HepG2 (cell line): Measurements from ENCODE around the gene SNX15. TPM values are rescaled to one million over a fixed set of nuclear protein-coding genes. Genes with fewer than 3 reads are reported as not detected.

Experiments
- ATAC-seq: fragments of 200-7000 bp; cut with Tn5 transposase; 3 replicates; pipeline ENCODE4 v1.9.1; 2020; ENCODE audit warnings: mild to moderate bottlenecking, moderate library complexity
- BruUV-seq: library from RNA; stranded (reverse); fragments of 400-500 nt; replicated peaks from 2 replicates; lab custom pipeline; 2021; lab: Mats Ljungman, UMichigan
- CTCF ChIA-PET: fragments of 300-600 bp; formaldehyde crosslinking; extraction: SDS; loops from one replicate; lab custom pipeline; 2021; ENCODE audit warnings: low total read pairs, inconsistent platforms, low intra/inter-chr PET ratio; lab: Yijun Ruan, JAX
- POLR2A ChIA-PET: fragments of 350-600 bp; sonication (Branson Sonifier 250); formaldehyde crosslinking; loops from one replicate; lab custom pipeline; 2020; ENCODE audit warnings: antibody characterized with exemption, inconsistent platforms; lab: Yijun Ruan, JAX
- DNase-seq: peaks from one replicate; pipeline ENCODE4 v3.0.0-alpha.2; 2015; ENCODE audit warnings: low spot score
- FAIRE-seq: peaks from 3 replicates; lab custom pipeline; 2011; peaks lifted over from hg19 to GRCh38; lab: Jason Lieb, UNC
- H2AFZ ChIP-seq: one replicate; pipeline ENCODE4 v1.6.1; 2011; ENCODE audit warnings: low read length, inconsistent platforms
- H3K27ac ChIP-seq: fragments of 300-600 bp; 3 replicates; pipeline ENCODE4 v1.8.0; 2011; ENCODE audit warnings: mixed run types, mild to moderate bottlenecking, mixed read lengths, low read length, inconsistent platforms; ENCODE audit not compliant: insufficient read depth; ENCODE audit errors: extremely low read length
- H3K27me3 ChIP-seq, 2 experiments: fragments of 200-600 bp in 1 of 2; 2 replicates in 1 of 2; 3 replicates in 1 of 2; pipeline versions ENCODE4 v1.6.0 to v1.8.0; 2011; ENCODE audit warnings: low read length in 2 of 2, mild to moderate bottlenecking in 2 of 2, moderate library complexity in 2 of 2, inconsistent platforms in 1 of 2; ENCODE audit not compliant: insufficient read depth in 2 of 2, control insufficient read depth in 1 of 2
- H3K36me3 ChIP-seq, 2 experiments: fragments of 200-600 bp in 1 of 2; replicated peaks in 1 of 2; 2 replicates in 1 of 2; 3 replicates in 1 of 2; pipeline versions ENCODE4 v1.5.1 to v1.8.0; 2011; ENCODE audit warnings: low read length in 2 of 2, inconsistent platforms in 1 of 2; ENCODE audit not compliant: insufficient read depth in 2 of 2, control insufficient read depth in 1 of 2
- H3K4me1 ChIP-seq: 2 replicates; pipeline ENCODE4 v1.5.1; 2012; ENCODE audit warnings: low read length, inconsistent platforms; ENCODE audit not compliant: insufficient read depth
- H3K4me2 ChIP-seq: 2 replicates; pipeline ENCODE4 v1.6.0; 2011; ENCODE audit warnings: low read depth, low read length, inconsistent platforms
- H3K4me3 ChIP-seq, 3 experiments: fragments of 200-600 bp in 1 of 3; sonication (generic), shearing (Covaris generic) in 1 of 3; replicated peaks in 1 of 3; 2 replicates each; pipeline ENCODE4 v1.5.1; 2011 to 2016; ENCODE audit warnings: low read length in 3 of 3, inconsistent platforms in 2 of 3, low read depth in 2 of 3, mild to moderate bottlenecking in 2 of 3, control low read depth in 1 of 3, mixed read lengths in 1 of 3; ENCODE audit not compliant: insufficient read depth in 1 of 3
- H3K79me2 ChIP-seq: one replicate; pipeline ENCODE4 v1.6.1; 2011; ENCODE audit warnings: low read length, inconsistent platforms; ENCODE audit not compliant: insufficient read depth
- H3K9ac ChIP-seq: 2 replicates; pipeline ENCODE4 v1.6.0; 2011; ENCODE audit warnings: mild to moderate bottlenecking, low read depth, low read length, inconsistent platforms; ENCODE audit not compliant: insufficient read depth
- H3K9me3 ChIP-seq: 2 replicates; pipeline ENCODE4 v1.5.1; 2012; ENCODE audit warnings: mild to moderate bottlenecking, low read length
- H4K20me1 ChIP-seq: 2 replicates; pipeline ENCODE4 v1.6.0; 2011; ENCODE audit warnings: inconsistent platforms, mild to moderate bottlenecking, low read length, moderate library complexity; ENCODE audit not compliant: insufficient read depth
- AGO2 ChIP-seq: fragments of 200-400 bp; formaldehyde crosslinking; optimal IDR thresholded peaks from 2 replicates; pipeline ENCODE3; 2017; ENCODE audit warnings: mild to moderate bottlenecking, low read depth, low read length, moderate library complexity
- FOXO1 ChIP-seq: sonication (generic); formaldehyde crosslinking; IDR thresholded peaks from 2 replicates; pipeline ENCODE4 v1.4.0; 2020; ENCODE audit warnings: missing genetic modification reagents
- PAXIP1 ChIP-seq: sonication (generic); formaldehyde crosslinking; conservative IDR thresholded peaks from 2 replicates; pipeline ENCODE4 v1.4.0; 2020; ENCODE audit warnings: mild to moderate bottlenecking, missing genetic modification reagents, moderate library complexity
- RBFOX2 ChIP-seq: fragments of 200-400 bp; formaldehyde crosslinking; IDR thresholded peaks from 2 replicates; pipeline ENCODE4 v1.6.1; 2017; ENCODE audit warnings: low read depth, mild to moderate bottlenecking, low read length
- XRCC5 ChIP-seq: fragments of 200-400 bp; formaldehyde crosslinking; optimal IDR thresholded peaks from 2 replicates; pipeline ENCODE3; 2017; ENCODE audit warnings: mild to moderate bottlenecking, low read length
- ZNF775 ChIP-seq: sonication (generic); formaldehyde crosslinking; IDR thresholded peaks from 2 replicates; pipeline ENCODE4 v1.4.0; 2020; ENCODE audit warnings: missing genetic modification reagents, mild to moderate bottlenecking, moderate library complexity, borderline replicate concordance
- ZNF780A ChIP-seq: sonication (generic); formaldehyde crosslinking; IDR thresholded peaks from 2 replicates; pipeline ENCODE4 v1.8.0; 2022; ENCODE audit warnings: mild to moderate bottlenecking, missing genetic modification reagents, moderate library complexity
- WGBS: methylation state at CpG from one replicate; pipeline ENCODE4 v1.1.6; 2017; ENCODE audit warnings: low lambda C conversion rate; 5-methylcytosine and 5-hydroxymethylcytosine counted together
- in situ Hi-C: cut with HindIII; loops from 2 replicates; pipeline ENCODE4 v1.10.0; 2017; ENCODE audit warnings: low pct_unique_long_range_greater_than_20kb; ENCODE audit not compliant: extremely low pct_ligation_motif_present
- intact Hi-C: fragments of 100-400 bp; cut with micrococcal nuclease; formaldehyde crosslinking; loops from one replicate; pipeline ENCODE4 v1.10.0; 2022; ENCODE audit not compliant: unreplicated experiment
- polyA plus RNA-seq, 8 experiments: library from polyadenylated mRNA; depleted of rRNA in 3 of 8; stranded (reverse) in 7 of 8; unstranded in 1 of 8; fragments of >200 nt; fragmentation: Illumina TruSeq in 4 of 8; extraction: Trizol in 4 of 8; gene quantifications; 2 replicates each; pipeline versions ENCODE4 v1.2.1 to v1.2.3, GENCODE V29; 2011 to 2016; ENCODE audit warnings: low read depth in 4 of 8, missing spikeins in 1 of 8, mixed read lengths in 1 of 8; ENCODE audit not compliant: insufficient read depth in 1 of 8
- total RNA-seq, 5 experiments: library from RNA; depleted of rRNA; stranded (reverse); fragments of >200 nt; fragmentation: Illumina TruSeq; extraction: Trizol; gene quantifications; 2 replicates each; pipeline ENCODE4 v1.2.3, GENCODE V29; 2016; ENCODE audit warnings: low read depth in 1 of 5

The SNX15 gene
- total and polyA plus RNA-seq, 2 of the 13 experiments (the other 11 are each of a cell fraction or from before 2014, with no cell fraction given), result 19.1 to 22.6 TPM

GRCh38 chr11:65047581-65048422, 20.6 kb downstream of the SNX15 start:
- no peak for FAIRE-seq
- DNase-seq, result no peak
- TF ChIP-seq ZNF775 (CRISPR knock-in tag), result no peak
- TF ChIP-seq RBFOX2, result 0 out of 2 replicates have a peak, but pooled peaks have one; percentile 32
- no peak for TF ChIP-seq XRCC5
- TF ChIP-seq AGO2, result peak; percentile 33
- TF ChIP-seq PAXIP1, result no peak
- no peak for TF ChIP-seq FOXO1
- no peak for TF ChIP-seq ZNF780A (CRISPR knock-in tag)
- Histone ChIP-seq H3K27me3 (no peaks in the 10 kb centered on the region), H3K4me2 (no peak overlapping the region), H3K36me3 (peaks cover 3 to 18% of the 10 kb centered on the region in 2 experiments; a peak in 3 of 5 replicates), H3K9ac (no peak overlapping the region), H2AFZ (no peak overlapping the region), H3K4me1 (peaks cover 6% of the 10 kb centered on the region), H4K20me1 (no peaks in the 10 kb centered on the region), H3K9me3 (no peaks in the 10 kb centered on the region), H3K27ac (no peak overlapping the region), H3K4me3 (no peak overlapping the region), H3K79me2 (no peaks in the 10 kb centered on the region)
- intact Hi-C loops, result no loop called here
- ChIA-PET CTCF (no interaction called here), POLR2A (interaction anchor here (2.6 kb wide), 1 partner anchor 11 kb away, joined by 8 read pairs; the partner anchor contains the start of gene NAALADL1)
- ATAC-seq, result no peak
- no TSS peak for BruUV-seq
- in situ Hi-C loops, result no loop called here
- 95% methylated on average over 49 of the region's 56 CpGs for WGBS
